ENCODE measurements around the gene RPLP2.
A peak's percentile ranks its signal among the peaks of the same experiment; 100 is the strongest.

The RPLP2 gene

DNA sequence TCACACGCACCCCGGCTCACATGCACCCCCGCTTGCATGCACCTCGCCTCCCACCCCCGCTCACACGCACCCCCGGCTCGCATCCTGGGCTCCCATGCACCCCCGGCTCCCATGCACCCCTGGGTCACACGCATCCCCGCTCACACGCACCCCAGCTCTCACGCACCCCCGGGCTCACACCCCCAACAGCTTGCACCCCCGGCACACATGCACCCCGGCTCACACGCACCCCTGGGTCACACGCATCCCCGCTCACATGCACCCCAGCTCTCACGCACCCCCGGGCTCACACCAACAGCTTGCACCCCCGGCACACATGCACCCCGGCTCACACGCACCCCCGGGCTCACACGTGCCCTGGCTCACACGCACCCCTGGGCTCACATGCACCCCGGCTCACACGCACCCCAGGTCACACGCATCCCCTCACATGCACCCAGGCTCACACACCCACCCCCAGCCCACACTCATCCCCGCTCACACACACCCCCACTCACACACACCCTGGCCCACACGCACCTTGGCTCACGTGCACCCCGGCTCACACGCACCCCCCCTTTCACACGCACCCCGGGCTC, 49.1 kb downstream of the RPLP2 start:
- Histone ChIP-seq H3K4me3 (ENCODE audit: insufficient read length, low read depth) (no peak overlapping the region), H3K4me1 (ENCODE audit: insufficient read depth, insufficient read length) (peaks cover 64% of the 10 kb centered on the region), H3K36me3 (ENCODE audit: insufficient read depth, insufficient read length, low read length) (peaks cover 28% of the 10 kb centered on the region), H3K9ac (ENCODE audit: insufficient read length, low read depth) (no peak overlapping the region), H3K9me3 (ENCODE audit: insufficient read depth, low read length) (no peaks in the 10 kb centered on the region), H3K27me3 (ENCODE audit: insufficient read depth, insufficient read length) (no peaks in the 10 kb centered on the region)
- no peak for TF ChIP-seq YY1 (IDR thresholded peaks at IDR 0.05; ENCODE audit: insufficient read depth, insufficient read length)
- TF ChIP-seq SUZ12 (IDR thresholded peaks at IDR 0.05; ENCODE audit: extremely low read depth, insufficient read depth, insufficient read length), result no peak
- TF ChIP-seq ZNF274 (IDR thresholded peaks at IDR 0.05; ENCODE audit: low read depth, low read length), result no peak
- no peak for DNase-seq (ENCODE audit: low read depth, low spot score)

DNA sequence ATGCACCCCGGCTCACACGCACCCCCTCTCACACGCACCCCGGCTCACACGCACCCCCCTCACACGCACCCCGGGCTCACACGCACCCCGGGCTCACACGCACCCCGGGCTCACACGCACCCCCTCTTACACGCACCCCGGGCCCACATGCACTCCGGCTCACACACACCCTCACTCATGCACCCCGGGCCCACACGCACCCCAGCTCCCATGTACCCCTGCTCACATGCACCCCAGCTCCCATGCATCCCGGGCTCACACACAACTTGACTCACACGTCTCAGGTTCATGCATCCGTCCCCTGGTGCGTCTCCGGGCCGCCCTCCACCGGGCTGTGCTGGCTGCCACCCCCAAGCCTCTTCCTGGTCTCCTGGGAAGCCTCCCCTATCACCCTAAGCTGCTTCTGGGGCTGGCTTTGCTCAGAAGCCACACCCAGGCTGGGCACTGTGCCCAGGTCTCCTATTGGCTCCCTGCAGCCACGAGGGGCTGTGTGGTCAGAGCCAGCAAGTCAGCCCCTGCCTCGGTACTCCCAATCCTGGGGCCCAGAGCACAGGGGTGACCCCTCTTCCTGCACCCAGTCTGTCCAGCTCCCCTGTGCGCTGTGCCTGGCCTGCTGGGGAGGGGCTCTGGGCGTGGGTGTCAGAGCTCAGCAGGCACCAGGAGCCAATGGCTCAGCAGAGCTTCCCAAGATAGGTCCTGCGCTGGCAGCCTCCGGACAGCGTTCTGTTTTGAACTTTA, 49.8 kb downstream of the RPLP2 start:
- Histone ChIP-seq H3K9ac (ENCODE audit: insufficient read length, low read depth) (peak overlapping the region; percentile 76), H3K4me3 (ENCODE audit: insufficient read length, low read depth) (no peak overlapping the region), H3K4me1 (ENCODE audit: insufficient read depth, insufficient read length) (peaks cover 66% of the 10 kb centered on the region), H3K36me3 (ENCODE audit: insufficient read depth, insufficient read length, low read length) (peaks cover 28% of the 10 kb centered on the region), H3K9me3 (ENCODE audit: insufficient read depth, low read length) (no peaks in the 10 kb centered on the region), H3K27me3 (ENCODE audit: insufficient read depth, insufficient read length) (no peaks in the 10 kb centered on the region)
- TF ChIP-seq ZNF274 (IDR thresholded peaks at IDR 0.05; ENCODE audit: low read depth, low read length) (no peak), YY1 (IDR thresholded peaks at IDR 0.05; ENCODE audit: insufficient read depth, insufficient read length) (no peak), SUZ12 (IDR thresholded peaks at IDR 0.05; ENCODE audit: extremely low read depth, insufficient read depth, insufficient read length) (no peak)
- DNase-seq (ENCODE audit: low read depth, low spot score), result no peak

DNA sequence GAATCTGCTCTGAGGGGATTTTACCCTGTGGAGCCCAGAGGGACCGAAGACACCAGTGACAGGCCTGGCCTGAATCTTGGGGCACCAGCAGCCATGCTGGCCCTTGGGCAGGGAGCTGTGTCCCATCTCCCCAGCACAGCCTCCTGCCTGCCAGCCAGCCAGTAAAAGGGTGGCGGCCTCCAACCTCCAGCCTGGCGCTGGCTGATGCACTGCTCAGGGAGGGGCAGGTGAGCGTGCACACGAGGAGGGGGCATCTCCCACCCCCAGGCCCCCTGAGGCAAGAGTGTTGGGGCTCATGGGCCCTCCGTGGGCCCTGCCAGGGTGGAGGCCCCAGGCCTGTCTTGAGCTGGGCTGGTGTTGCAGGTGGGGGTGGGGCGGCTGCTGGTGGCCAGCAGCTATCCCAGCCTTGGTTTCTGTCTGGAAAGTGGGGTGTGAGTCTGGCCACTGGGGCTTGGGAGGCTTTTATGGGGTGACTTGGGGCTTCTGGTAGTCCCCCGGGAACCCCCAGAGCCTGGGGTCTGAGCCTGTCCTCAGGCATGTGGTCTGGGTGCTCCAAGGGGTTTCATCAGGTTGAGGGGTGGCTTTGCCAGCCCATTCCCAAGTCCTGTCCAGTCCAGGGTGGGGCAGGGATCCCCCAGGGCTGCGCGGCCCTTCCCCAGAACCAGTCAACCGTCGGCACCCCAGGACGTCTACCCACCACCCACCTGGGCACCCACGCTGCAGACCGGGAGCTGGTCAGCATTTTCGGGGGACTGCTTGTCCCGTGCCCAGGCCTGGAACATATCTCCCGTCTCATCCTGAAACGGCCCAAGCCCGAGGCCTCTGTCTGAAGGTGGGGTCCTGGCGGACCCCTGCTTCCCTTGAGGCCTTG, 50.7 kb downstream of the RPLP2 start:
- no peak for DNase-seq (ENCODE audit: low read depth, low spot score)
- no peak overlapping the region for H3K4me3 ChIP-seq (ENCODE audit: insufficient read length, low read depth)
- H3K36me3 ChIP-seq (ENCODE audit: insufficient read depth, insufficient read length, low read length), result peaks cover 28% of the 10 kb centered on the region
- H3K9ac ChIP-seq (ENCODE audit: insufficient read length, low read depth), result peak overlapping the region; percentile 76
- peaks cover 63% of the 10 kb centered on the region for H3K4me1 ChIP-seq (ENCODE audit: insufficient read depth, insufficient read length)
- H3K27me3 ChIP-seq (ENCODE audit: insufficient read depth, insufficient read length), result no peaks in the 10 kb centered on the region
- H3K9me3 ChIP-seq (ENCODE audit: insufficient read depth, low read length), result no peaks in the 10 kb centered on the region
- TF ChIP-seq ZNF274 (IDR thresholded peaks at IDR 0.05; ENCODE audit: low read depth, low read length) (no peak), SUZ12 (IDR thresholded peaks at IDR 0.05; ENCODE audit: extremely low read depth, insufficient read depth, insufficient read length) (no peak), YY1 (IDR thresholded peaks at IDR 0.05; ENCODE audit: insufficient read depth, insufficient read length) (no peak)

DNA sequence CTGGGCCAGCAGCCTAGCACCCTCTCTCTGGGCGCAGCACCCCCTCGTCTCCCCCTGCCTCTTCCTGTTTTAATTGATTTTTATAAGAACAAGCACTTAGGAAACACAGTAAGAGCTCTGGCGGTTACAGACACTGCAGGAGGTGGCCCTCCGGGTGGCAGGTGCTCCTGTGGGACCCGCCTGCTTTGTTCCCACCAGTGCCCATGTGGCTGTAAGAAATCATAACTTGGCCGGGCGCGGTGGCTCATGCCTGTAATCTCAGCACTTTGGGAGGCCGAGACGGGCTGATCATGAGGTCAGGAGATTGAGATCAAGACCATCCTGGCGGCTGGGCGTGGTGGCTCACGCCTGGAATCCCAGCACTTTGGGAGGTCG, 51.3 kb downstream of the RPLP2 start:
- peaks cover 28% of the 10 kb centered on the region for H3K36me3 ChIP-seq (ENCODE audit: insufficient read depth, insufficient read length, low read length)
- no peaks in the 10 kb centered on the region for H3K9me3 ChIP-seq (ENCODE audit: insufficient read depth, low read length)
- DNase-seq (ENCODE audit: low read depth, low spot score), result no peak
- peaks cover 60% of the 10 kb centered on the region for H3K4me1 ChIP-seq (ENCODE audit: insufficient read depth, insufficient read length)
- H3K9ac ChIP-seq (ENCODE audit: insufficient read length, low read depth), result no peak overlapping the region
- H3K4me3 ChIP-seq (ENCODE audit: insufficient read length, low read depth), result no peak overlapping the region
- H3K27me3 ChIP-seq (ENCODE audit: insufficient read depth, insufficient read length), result no peaks in the 10 kb centered on the region
- TF ChIP-seq YY1 (IDR thresholded peaks at IDR 0.05; ENCODE audit: insufficient read depth, insufficient read length) (no peak), ZNF274 (IDR thresholded peaks at IDR 0.05; ENCODE audit: low read depth, low read length) (no peak), SUZ12 (IDR thresholded peaks at IDR 0.05; ENCODE audit: extremely low read depth, insufficient read depth, insufficient read length) (no peak)

DNA sequence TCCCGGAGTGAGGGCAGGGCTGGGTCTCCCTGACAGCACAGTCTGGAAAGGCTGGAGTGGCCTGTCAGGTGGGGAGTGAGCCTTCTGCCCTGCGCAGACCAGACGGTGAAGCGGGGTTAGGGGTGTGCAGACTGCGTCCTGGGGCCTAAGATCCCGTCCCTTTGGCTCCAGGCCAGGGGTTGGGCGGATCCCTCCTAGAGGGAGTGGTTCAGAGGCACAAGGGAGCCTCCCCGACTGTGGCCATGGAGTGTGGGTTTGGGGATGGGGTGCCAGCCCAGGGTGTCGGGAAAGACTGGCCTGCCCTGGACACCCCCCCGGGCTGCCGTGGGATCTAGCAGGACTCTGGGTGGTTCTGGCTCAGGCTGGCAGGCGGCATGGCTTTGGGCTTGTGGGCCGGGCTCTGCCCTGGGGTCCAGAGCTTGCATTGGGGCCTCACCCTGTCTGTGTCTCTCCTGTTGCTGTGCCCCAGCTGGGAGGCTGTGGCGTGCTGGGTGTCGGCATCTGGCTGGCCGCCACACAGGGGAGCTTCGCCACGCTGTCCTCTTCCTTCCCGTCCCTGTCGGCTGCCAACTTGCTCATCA, 52.4 kb downstream of the RPLP2 start:
- H3K9ac ChIP-seq (ENCODE audit: insufficient read length, low read depth), result peak overlapping the region; percentile 85
- peak overlapping the region; percentile 43 for H3K4me3 ChIP-seq (ENCODE audit: insufficient read length, low read depth)
- no peaks in the 10 kb centered on the region for H3K27me3 ChIP-seq (ENCODE audit: insufficient read depth, insufficient read length)
- no peaks in the 10 kb centered on the region for H3K9me3 ChIP-seq (ENCODE audit: insufficient read depth, low read length)
- TF ChIP-seq YY1 (IDR thresholded peaks at IDR 0.05; ENCODE audit: insufficient read depth, insufficient read length) (no peak), ZNF274 (IDR thresholded peaks at IDR 0.05; ENCODE audit: low read depth, low read length) (no peak), SUZ12 (IDR thresholded peaks at IDR 0.05; ENCODE audit: extremely low read depth, insufficient read depth, insufficient read length) (no peak)
- no peak for DNase-seq (ENCODE audit: low read depth, low spot score)
- peaks cover 33% of the 10 kb centered on the region for H3K36me3 ChIP-seq (ENCODE audit: insufficient read depth, insufficient read length, low read length)
- H3K4me1 ChIP-seq (ENCODE audit: insufficient read depth, insufficient read length), result peaks cover 64% of the 10 kb centered on the region

Data from NT2/D1 (cell line).